ENCODE measurements around the gene CSF2RB.

Gene CSF2RB

DNA sequence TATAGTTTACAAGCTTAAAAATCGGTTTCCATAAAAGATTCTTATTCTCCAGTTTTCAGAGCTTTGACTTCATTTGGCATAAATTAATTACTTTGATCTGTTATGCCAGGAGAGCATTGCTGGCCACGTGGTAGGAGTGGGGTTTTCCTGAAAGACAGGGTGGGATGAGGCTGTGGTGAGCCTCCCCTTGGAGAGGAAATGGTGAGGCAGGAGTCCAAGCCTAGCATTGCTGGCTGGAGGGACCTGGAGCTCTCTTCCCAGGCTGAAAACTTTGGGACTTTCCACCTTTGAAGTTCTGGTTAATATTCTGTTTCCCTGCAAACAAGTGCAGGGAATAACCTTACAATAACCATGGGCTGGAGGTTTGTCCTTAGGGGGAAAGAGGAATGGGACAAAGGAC is 21.1 kb upstream of the CSF2RB start:
- DNase-seq, result no peak

DNA sequence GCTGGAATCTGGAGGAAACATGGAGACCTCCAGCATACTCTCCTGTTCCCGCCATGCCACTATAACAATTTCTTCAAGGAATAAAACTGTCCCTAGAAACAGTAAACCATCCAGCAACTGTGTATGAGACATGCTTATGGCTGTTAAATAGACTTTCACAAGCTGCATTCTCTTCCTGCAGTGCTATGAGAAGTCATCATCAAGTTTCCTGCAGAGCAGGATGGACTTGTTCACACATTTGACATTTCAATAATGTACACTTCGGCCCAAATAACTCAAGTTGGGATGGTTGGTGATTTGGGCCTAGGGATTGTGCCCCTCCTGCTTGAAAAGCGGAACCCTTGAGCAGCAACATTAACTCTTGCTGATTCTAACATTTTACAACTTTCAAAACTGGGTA is 20.2 kb upstream of the CSF2RB start:
- no peak for DNase-seq

GRCh38 chr22:36894266-36894665 is 19.2 kb upstream of the CSF2RB start:
- DNase-seq, result no peak

DNA sequence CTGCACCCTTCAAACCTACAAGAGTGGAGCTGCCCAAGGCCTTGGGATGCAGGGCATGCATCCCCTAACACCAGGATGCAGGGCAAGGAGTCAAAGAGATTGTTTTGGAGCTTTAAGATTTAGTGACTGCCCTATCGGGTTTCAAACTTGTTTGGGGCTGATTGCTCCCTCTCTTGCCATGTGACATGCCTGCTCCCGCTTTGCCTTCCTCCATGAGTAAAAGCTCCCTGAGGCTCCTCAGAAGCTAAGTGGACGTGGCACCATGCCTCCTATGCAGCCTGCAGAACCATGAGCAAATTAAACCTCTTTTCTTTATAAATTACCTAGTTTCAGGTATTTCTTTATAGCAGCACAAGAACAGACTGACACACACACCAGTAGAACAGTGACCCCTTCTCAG is 15.8 kb upstream of the CSF2RB start:
- DNase-seq, result no peak

GRCh38 chr22:36898690-36899089 is 14.7 kb upstream of the CSF2RB start:
- DNase-seq, result no peak

DNA sequence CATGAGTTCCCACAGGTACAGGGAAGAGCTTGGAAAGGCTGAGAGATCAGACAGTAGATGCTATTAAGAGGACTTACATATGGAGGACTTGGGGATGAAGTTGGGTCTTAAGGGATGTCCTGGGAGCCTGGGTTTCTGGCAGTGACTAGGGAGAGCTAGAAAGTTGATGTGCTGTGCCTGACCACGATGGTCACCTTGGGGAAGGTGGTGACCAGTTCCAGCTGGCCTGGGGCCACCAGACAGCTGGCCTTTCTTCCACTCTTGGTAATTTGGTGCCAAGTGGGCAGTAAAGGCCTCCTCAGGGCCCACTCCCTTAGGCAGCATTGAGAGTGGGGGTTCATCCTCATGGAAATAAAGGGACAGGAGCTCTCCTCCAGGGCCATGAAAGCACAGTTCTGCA is 13.9 kb upstream of the CSF2RB start:
- no peak for DNase-seq

GRCh38 chr22:36900225-36900624 is 13.2 kb upstream of the CSF2RB start:
- no peak for DNase-seq

DNA sequence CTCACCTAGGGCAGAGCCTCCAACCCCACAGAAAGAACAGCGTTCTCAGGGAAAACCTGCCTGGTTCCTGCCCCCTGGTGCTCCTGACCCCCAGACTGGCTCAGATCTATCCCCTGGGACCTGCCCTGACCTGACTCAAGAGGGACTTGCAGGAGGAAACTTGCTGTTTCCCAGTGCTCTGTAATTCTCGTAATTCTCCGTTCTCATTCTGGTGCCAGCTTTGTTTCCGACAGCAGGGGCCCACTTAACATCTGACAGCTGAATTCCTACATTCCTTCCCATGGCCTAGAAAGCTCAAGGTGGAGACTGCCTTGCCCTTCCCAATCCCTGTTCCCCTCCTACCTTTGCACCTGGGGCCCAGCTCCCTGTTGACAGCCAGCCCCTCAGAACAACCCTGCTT is 12.5 kb upstream of the CSF2RB start:
- no peak for DNase-seq

DNA sequence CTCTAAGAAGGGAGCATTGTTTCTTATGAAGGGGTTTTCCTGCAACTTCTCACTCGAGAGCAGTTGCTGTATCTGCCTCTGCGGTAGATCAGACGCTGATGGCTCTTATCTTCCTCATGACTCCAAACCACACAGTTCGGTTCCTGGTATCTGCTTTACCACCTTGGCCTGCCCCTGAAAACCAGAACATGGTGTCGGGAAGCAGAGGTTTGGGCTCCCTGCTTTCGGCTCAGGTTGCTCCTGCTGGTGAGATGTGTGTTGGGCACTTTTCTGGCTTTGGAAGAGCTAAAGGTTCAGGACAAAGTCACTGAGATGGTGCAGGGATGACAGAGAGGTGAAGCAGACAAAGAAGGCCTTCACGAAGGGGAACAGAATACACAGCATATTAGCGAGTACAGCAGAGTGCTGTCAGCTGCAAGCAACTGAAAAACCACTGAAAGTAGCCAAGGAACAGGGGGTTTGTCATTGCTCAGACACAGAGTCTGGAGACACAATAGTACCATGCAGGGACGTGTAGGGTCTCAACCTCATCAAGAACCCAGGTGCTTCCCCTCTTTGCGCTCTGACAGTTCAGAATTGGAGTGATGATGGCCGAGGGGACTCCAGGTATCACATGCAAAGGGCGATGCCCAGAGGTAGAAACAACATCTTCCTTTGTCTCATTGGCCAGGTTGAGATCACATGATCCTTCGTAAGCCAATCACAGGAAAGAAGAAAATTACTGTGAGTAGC is 11.9 kb upstream of the CSF2RB start:
- DNase-seq, result no peak

DNA sequence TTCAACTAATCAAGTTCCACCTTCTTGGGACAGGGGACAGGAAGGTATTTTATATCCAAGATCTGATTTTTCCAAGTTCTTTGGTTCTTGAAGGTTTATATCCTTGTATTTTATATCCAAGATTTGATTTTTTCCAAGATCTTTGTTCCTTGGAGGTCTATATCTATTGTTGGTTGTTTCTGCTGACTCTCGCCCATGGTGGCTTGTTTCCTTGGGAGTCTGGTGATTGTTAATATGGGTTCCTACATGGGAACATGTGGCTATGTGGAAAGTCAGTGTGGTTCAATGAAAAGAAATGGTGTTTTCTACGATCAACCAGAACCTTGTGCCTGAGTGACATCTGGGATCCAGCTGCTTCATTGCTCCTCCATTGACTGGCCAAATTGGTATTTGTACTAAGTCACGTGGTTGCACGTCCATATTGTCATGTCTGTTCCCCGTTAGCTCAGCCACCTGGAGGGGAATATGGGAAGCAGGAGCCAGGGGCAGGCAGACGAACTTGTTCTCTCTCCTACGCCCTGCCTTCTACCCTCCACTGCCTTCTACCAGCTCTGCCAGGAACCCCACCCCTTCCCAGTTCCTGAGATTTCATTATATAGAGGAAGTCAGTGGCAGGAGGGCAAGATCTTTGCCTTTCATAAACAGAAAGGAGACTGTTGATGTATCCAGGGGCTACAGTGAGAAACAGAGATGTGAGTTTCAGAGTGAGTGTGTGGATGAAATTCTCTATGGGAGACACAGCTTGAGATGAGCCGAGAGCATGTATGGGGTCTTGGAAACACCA is 11.1 kb upstream of the CSF2RB start:
- no peak for DNase-seq

GRCh38 chr22:36904260-36904880 is 9.1 kb upstream of the CSF2RB start:
- no peak for DNase-seq

DNA sequence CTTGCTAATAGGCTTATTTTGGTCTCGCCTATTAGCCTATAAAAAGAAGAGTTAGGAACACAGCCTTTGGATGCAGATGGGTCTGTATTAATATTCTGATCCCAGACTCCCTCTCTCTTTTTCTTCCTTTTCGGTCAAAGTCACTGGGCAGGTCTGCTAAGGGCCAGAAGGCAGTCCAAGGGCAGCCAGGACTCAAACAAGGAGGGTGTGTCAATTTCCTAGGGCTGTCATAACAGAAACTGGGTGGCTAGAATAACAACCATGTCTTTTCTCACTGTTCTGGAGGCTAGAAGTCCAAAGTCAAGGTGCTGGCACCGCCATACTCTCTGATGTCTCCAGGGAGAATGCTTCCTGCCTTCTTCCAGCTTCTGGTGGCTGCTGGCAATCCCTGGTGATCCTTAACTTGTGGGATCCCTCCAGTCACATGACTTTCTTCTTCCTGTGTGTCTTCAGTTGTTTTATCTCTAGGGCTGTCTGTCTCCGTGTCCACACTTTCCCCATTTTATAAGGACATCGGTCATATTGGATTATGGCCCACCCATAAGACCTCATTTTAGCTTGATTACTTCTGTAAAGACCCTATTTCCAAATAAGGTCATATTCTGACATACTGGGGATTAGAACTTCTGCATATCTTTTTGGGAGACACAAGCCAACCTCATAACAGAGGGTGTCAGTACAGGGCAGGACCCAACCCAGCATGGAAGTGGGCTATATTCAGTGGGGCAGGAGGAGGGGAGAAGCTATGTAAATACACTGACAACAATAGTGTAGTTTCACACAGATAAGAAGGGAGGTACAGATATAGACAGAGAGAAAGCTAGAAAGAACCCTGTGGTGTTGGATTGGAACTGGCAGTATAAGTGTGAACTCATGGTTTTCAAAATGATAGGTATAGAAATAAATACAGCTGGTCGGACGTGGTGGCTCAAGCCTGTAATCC is 5.9 kb upstream of the CSF2RB start:
- DNase-seq, result no peak

DNA sequence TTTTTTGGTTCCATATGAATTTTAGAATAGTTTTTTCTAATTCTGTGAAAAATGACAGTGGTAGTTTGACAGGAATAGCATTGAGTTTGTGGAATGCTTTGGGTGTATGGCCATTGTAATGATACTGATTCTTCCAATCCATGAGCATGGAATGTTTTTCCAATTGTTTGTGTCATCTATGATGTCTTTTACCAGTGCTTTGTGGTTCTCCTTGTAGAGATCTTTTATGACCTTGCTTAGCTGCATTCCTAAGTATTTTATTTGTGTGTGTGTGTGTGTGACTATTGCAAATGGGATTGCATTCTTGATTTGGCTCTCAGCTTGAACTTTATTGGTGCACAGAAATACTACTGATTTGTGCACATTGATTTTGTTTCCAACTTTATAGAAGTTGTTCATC is 3.0 kb upstream of the CSF2RB start:
- DNase-seq, result no peak

GRCh38 chr22:36911887-36912661 is 1.4 kb upstream of the CSF2RB start:
- DNase-seq, result no peak

DNA sequence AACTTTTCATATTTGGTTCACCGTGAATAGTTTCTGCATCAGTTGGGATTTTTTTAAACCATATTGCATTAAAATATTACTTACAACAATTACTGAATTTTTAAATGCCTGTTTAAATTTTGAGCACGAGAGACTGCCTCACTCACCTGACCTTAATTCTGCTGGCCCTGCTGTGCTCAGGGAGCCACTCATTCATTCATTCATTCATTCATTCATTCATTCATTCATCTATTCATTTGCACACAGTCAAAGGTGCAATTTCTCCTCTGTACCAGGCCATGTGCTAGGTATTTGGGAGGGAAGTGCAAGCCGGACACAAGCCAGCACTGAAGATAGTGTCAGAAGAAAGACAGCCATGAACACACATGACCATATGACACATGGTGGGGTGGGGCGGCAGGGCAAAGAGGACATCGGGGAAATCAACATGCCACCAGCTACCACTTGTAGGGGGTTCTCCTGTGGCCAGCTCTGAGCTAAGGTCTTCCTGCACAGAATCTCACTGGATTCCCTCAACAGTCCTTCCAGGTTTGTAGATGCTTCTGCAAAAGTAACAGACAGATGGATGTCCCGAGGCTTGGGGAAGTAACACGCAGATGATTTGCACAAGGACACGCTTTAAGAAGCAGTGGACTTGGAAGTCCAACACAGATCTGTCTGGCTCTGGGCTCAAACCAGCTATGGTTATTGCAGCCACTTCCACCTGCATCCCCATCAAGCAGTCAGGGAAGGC is 568 bp upstream of the CSF2RB start:
- DNase-seq, result no peak

DNA sequence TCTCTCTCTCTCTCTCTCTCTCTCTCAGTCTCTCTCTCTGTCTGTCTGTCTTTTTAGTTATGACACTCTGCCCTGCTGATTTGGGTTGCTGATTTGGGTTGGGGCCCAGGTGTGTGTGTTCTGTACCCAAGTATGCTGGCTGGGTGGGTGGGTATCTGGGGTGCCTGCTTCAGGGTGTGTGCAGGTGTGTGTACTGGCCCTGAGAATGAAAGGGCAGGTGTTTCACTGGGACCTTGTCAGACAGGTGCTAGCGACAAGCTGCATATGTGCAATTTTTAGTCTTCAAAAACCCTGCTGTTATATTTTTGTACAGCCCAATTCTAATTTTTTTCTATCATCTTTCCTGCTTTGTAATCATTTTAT is 943 bp downstream of the CSF2RB start:
- DNase-seq, result no peak

DNA sequence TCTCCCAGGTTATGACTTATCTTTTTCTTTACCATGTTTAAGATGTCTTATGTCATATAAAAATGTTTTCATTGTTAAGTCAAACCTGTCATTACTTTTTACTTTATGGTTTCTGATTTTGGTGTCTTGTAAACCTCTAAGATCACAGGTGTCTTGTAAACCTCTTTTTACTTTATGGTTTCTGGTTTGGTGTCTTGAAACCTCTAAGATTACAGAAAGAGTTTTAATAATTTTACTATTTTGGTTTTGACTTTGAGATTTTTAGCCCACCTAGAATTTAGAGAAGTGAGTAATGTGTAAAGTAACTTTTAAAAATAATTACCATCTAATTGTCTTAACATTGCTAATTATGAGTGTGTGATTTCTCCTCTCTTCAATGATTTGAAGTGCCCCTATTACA is 2.6 kb downstream of the CSF2RB start:
- DNase-seq, result no peak

DNA sequence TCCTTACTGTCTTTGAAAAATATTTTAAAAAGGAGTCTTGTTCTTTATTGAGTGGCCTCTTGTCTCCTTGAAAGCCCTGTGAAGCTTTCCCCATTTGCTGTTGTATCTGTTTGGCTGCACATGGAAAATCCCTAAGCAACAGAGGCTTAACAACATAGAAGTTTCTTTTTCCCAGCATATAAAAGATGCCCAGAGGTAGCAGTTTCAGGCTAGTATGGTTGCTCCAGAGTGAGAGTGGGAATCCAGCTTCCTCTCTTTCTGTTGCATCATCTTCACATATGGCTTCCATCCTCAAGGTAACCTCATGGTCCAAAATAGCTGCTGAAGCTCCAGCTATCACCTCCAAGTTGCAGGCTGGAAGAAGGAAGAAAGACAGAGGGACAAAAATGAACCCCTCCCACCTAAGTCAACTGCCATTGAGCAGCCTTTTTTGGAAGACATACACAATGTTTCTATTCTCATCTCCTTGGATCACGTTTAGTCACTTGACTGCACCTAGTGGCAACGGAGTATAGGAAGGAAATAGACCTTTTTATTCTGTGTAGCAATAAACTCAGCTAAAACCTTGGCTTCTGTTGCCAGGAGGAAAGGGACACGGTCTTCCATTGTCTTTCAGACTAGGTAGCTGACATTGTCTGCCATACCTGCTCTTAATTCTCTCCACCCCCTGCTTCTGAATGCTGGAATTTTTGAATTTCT is 5.3 kb downstream of the CSF2RB start:
- no peak for DNase-seq

GRCh38 chr22:36921309-36922104 is 8.1 kb downstream of the CSF2RB start:
- no peak for DNase-seq

GRCh38 chr22:36922105-36922608 is 8.7 kb downstream of the CSF2RB start:
- DNase-seq, result no peak
